ENCODE data around the gene APOD.

Gene APOD

GRCh38 chr3:195584543-195584870, 767 bp upstream of the APOD start:
- no peak for DNase-seq

- no peak for DNase-seq
Observed at GRCh38 chr3:195582947-195583346, 793 bp downstream of the APOD start.

- no peak for DNase-seq
Observed at GRCh38 chr3:195580744-195581443, 2.8 kb downstream of the APOD start.

GRCh38 chr3:195579281-195579680, 4.5 kb downstream of the APOD start:
- no peak for DNase-seq

GRCh38 chr3:195578565-195578964, 5.2 kb downstream of the APOD start:
- no peak for DNase-seq

- DNase-seq: no peak
Observed at GRCh38 chr3:195577645-195578177, 6.0 kb downstream of the APOD start.

GRCh38 chr3:195574497-195575304, 9.0 kb downstream of the APOD start:
- DNase-seq: no peak

- no peak for DNase-seq
Observed at GRCh38 chr3:195573611-195574496, 9.9 kb downstream of the APOD start.

- DNase-seq: no peak
Observed at GRCh38 chr3:195571361-195571760, 12.4 kb downstream of the APOD start.

- DNase-seq: no peak
Observed at GRCh38 chr3:195570912-195571311, 12.8 kb downstream of the APOD start.

GRCh38 chr3:195570344-195570743, 13.4 kb downstream of the APOD start:
- no peak for DNase-seq

GRCh38 chr3:195568630-195569029, 15.1 kb downstream of the APOD start:
- DNase-seq: no peak

- DNase-seq: no peak
Observed at GRCh38 chr3:195566797-195567196, 16.9 kb downstream of the APOD start.

GRCh38 chr3:195565716-195566115, 18.0 kb downstream of the APOD start:
- no peak for DNase-seq

- no peak for DNase-seq
Observed at GRCh38 chr3:195563317-195563716, 20.4 kb downstream of the APOD start.

- DNase-seq: no peak
Observed at GRCh38 chr3:195559723-195560409, 23.9 kb downstream of the APOD start.

- DNase-seq: peak; percentile 12
Observed at GRCh38 chr3:195558602-195559001, 25.1 kb downstream of the APOD start.

- no peak for DNase-seq
Observed at GRCh38 chr3:195557322-195557721, 26.4 kb downstream of the APOD start.

GRCh38 chr3:195556390-195556789, 27.4 kb downstream of the APOD start:
- DNase-seq: no peak

GRCh38 chr3:195555110-195555509, 28.6 kb downstream of the APOD start:
- DNase-seq: no peak

- no peak for DNase-seq
Observed at GRCh38 chr3:195554458-195554857, 29.3 kb downstream of the APOD start.

- DNase-seq: no peak
Observed at GRCh38 chr3:195553268-195553667, 30.5 kb downstream of the APOD start.
